GM06990 (cell line): ENCODE measurements around the gene TNFAIP2.

ENCODE experiments used
- DNase-seq: peaks from one replicate; pipeline ENCODE4 v3.0.0-alpha.2; 2011; ENCODE audit not compliant: insufficient read length; ENCODE audit errors: extremely low read depth
- H3K27me3 ChIP-seq: replicated peaks from 2 replicates; pipeline ENCODE4 v1.6.0; 2011; ENCODE audit warnings: low read length; ENCODE audit not compliant: control insufficient read depth, insufficient read depth
- H3K36me3 ChIP-seq: 2 replicates; pipeline ENCODE4 v1.5.1; 2011; ENCODE audit warnings: low read length; ENCODE audit not compliant: control insufficient read depth, insufficient read depth
- H3K4me3 ChIP-seq: replicated peaks from 2 replicates; pipeline ENCODE4 v1.5.1; 2011; ENCODE audit warnings: low read depth, mild to moderate bottlenecking, control low read depth, low read length
- TF ChIP-seq, protein P1 (sequence below): IDR thresholded peaks from 2 replicates; pipeline ENCODE4 v1.5.1; 2011; ENCODE audit warnings: low read length, control low read depth, mild to moderate bottlenecking, inconsistent platforms; ENCODE audit not compliant: insufficient read depth, poor library complexity, severe bottlenecking

TNFAIP2 gene

DNA sequence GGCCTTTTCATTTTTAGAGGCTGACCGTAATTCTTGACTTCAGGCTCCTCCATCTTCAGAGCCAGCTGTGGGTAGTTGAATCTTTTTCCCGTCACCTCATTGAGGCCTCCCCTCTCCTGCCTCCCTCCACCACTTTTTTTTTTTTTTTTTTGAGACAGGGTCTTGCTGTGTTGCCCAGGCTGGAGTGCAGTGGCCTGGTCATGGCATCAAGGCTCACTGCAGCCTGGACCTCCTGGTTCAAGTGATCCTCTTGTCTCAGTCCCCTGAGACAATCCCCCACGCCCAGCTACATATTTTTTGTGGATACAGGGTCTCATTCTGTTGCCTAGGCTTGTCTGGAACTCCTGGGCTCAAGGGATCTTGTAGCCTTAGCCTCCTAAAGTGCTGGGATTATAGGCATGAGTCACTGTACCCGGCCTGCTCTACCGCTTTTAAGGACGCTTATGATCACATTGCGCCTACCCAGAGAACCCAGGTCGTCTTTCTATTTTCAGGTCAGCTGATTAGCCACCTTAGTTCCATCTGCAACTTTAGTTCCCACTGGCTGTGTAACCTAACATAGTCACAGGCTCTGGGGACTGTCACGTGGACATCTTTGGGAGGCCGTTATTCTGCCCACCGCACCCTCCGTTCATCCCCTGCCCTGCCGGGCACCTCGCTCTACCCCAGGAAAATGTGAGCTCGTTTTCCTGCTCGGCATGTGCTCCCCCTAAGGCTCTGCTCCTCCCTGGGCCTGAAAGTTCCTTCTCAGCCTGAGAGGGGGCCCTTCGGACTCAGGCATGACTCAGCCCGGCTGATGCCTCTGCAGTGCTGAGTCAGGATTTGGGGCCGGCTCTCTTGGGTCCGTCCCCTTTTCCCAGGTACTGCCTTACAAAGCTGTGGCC, 13.4 kb downstream of the TNFAIP2 start:
- no peak for DNase-seq
- no peak overlapping the region for H3K4me3 ChIP-seq
- TF ChIP-seq, protein P1, sequence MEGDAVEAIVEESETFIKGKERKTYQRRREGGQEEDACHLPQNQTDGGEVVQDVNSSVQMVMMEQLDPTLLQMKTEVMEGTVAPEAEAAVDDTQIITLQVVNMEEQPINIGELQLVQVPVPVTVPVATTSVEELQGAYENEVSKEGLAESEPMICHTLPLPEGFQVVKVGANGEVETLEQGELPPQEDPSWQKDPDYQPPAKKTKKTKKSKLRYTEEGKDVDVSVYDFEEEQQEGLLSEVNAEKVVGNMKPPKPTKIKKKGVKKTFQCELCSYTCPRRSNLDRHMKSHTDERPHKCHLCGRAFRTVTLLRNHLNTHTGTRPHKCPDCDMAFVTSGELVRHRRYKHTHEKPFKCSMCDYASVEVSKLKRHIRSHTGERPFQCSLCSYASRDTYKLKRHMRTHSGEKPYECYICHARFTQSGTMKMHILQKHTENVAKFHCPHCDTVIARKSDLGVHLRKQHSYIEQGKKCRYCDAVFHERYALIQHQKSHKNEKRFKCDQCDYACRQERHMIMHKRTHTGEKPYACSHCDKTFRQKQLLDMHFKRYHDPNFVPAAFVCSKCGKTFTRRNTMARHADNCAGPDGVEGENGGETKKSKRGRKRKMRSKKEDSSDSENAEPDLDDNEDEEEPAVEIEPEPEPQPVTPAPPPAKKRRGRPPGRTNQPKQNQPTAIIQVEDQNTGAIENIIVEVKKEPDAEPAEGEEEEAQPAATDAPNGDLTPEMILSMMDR = no peak
- H3K36me3 ChIP-seq = peaks cover 4% of the 10 kb centered on the region
- no peaks in the 10 kb centered on the region for H3K27me3 ChIP-seq

DNA sequence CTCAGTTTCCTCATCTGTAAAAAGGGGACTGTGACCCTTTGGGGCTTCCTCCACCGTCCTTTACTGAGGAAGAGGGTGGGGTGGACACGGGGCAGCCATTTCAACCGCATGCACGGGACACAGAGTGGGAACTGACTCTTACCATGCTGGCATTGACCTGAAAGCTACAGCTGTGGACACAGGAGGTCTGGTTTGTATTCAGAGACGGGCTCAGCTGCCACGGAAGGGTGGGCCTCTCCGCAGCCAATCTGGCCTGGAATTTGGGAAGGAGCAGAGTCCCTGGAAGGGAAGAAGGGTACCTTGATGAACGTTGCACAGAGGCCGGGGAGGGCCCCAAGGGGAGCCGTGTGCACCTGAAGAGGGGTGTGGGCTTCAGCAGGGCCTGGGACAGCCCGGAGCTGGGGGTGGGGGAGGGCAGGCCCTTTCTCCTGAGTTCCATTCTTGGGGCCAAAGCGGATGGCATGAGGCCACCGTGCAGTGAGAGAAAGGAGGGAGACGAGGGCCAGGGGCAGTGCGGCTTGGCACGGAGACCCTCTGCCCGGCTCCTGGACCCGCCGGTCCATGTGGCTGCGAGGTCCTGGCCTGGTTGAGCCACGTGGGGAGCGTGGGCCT, 14.5 kb downstream of the TNFAIP2 start:
- TF ChIP-seq, protein P1 = no peak
- Histone ChIP-seq H3K4me3 (no peak overlapping the region), H3K27me3 (no peaks in the 10 kb centered on the region), H3K36me3 (peaks cover 4% of the 10 kb centered on the region)
- DNase-seq = no peak

GRCh38 chr14:103138301-103139131, 15.3 kb downstream of the TNFAIP2 start:
- Histone ChIP-seq H3K36me3 (peaks cover 2% of the 10 kb centered on the region), H3K27me3 (no peaks in the 10 kb centered on the region), H3K4me3 (no peak overlapping the region)
- no peak for DNase-seq
- TF ChIP-seq, protein P1 = no peak

GRCh38 chr14:103139132-103140025, 16.1 kb downstream of the TNFAIP2 start:
- no peak overlapping the region for H3K4me3 ChIP-seq
- H3K36me3 ChIP-seq = no peaks in the 10 kb centered on the region; the same call in none of the 2 replicates
- H3K27me3 ChIP-seq = no peaks in the 10 kb centered on the region
- TF ChIP-seq, protein P1 = no peak
- no peak for DNase-seq

- TF ChIP-seq, protein P1 = no peak
- H3K36me3 ChIP-seq = no peaks in the 10 kb centered on the region; the same call in 1 of the 2 replicates
- H3K27me3 ChIP-seq = no peaks in the 10 kb centered on the region
- peak; percentile 68 for DNase-seq
- H3K4me3 ChIP-seq = no peak overlapping the region; the same call in 1 of the 2 replicates
Observed at GRCh38 chr14:103140316-103141109, 17.3 kb downstream of the TNFAIP2 start.
